ENCODE data around the gene DERA.

Gene DERA

DNA sequence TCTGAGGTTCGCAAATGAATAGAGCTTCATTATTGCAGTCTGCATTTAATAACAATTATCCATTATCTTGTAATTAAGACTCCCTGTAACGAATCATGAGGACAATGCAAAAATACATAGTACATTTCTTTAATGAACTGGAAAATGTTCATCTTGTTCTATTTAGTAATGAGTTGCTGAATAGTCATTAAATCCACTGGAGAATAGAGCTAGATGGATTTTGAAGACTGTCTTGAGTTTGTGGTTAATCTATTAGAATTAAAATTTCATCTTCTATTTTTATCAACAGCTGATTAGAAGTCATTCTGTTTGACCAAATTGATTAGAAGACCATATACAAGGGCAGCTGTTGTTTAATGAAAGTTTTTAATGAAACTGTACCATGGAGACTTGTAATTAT, 107.2 kb downstream of the DERA start:
- peaks cover 10% of the 10 kb centered on the region for H3K36me3 ChIP-seq (ENCODE audit: insufficient read depth, low read length)
- H2AFZ ChIP-seq (ENCODE audit: low read length) = no peak overlapping the region
- no peaks in the 10 kb centered on the region for H3F3A ChIP-seq (ENCODE audit: insufficient read depth, low read length)
- no peak overlapping the region for H3K27ac ChIP-seq (ENCODE audit: low read depth, low read length, poor library complexity, severe bottlenecking)
- no peak overlapping the region for H3K9ac ChIP-seq (ENCODE audit: low read length)
- H4K20me1 ChIP-seq (ENCODE audit: insufficient read depth, low read length) = no peaks in the 10 kb centered on the region
- H3K9me2 ChIP-seq (ENCODE audit: low read depth, low read length) = no peaks in the 10 kb centered on the region
- H3K27me3 ChIP-seq (ENCODE audit: insufficient read depth, low read length) = no peaks in the 10 kb centered on the region
- no peaks in the 10 kb centered on the region for H3K79me2 ChIP-seq (ENCODE audit: insufficient read depth, low read length)
- H3K4me2 ChIP-seq (ENCODE audit: low read length) = no peak overlapping the region
- H3K4me1 ChIP-seq (ENCODE audit: insufficient read depth, low read length, severe bottlenecking) = no peaks in the 10 kb centered on the region
- H3K4me3 ChIP-seq (ENCODE audit: low read depth, low read length, poor library complexity, severe bottlenecking) = no peak overlapping the region
- no peak for TF ChIP-seq EZH2 (IDR thresholded peaks at IDR 0.05; ENCODE audit: borderline replicate concordance, low read length)
- TF ChIP-seq, protein P1, sequence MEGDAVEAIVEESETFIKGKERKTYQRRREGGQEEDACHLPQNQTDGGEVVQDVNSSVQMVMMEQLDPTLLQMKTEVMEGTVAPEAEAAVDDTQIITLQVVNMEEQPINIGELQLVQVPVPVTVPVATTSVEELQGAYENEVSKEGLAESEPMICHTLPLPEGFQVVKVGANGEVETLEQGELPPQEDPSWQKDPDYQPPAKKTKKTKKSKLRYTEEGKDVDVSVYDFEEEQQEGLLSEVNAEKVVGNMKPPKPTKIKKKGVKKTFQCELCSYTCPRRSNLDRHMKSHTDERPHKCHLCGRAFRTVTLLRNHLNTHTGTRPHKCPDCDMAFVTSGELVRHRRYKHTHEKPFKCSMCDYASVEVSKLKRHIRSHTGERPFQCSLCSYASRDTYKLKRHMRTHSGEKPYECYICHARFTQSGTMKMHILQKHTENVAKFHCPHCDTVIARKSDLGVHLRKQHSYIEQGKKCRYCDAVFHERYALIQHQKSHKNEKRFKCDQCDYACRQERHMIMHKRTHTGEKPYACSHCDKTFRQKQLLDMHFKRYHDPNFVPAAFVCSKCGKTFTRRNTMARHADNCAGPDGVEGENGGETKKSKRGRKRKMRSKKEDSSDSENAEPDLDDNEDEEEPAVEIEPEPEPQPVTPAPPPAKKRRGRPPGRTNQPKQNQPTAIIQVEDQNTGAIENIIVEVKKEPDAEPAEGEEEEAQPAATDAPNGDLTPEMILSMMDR (IDR thresholded peaks at IDR 0.05; ENCODE audit: low read length) = no peak
- H3K9me3 ChIP-seq (ENCODE audit: low read length) = peaks cover 11% of the 10 kb centered on the region; the same call in 1 of the 2 replicates

DNA sequence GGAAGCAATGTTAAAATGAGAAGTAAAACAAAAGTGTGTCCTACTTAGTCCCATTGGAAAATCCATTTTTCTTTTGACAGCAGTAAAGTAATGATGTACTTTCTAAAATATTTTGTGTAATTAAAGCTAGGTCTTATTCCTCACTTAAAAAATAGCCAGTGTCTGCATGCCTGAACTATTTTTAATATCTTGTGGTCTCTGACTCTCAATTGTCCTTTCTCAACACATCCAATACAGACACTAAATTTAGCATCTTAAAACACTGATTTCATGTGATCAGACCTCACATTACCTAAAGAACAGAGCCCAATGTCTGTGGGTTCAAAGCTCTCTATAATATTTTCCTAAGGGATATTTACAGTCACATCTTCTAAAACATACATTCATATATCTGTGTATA, 108.0 kb downstream of the DERA start:
- Histone ChIP-seq H3K9me2 (ENCODE audit: low read depth, low read length) (no peaks in the 10 kb centered on the region), H3K9me3 (ENCODE audit: low read length) (peaks cover 9% of the 10 kb centered on the region; the same call in 1 of the 2 replicates), H3F3A (ENCODE audit: insufficient read depth, low read length) (no peaks in the 10 kb centered on the region), H3K4me1 (ENCODE audit: insufficient read depth, low read length, severe bottlenecking) (no peaks in the 10 kb centered on the region), H3K4me3 (ENCODE audit: low read depth, low read length, poor library complexity, severe bottlenecking) (no peak overlapping the region), H2AFZ (ENCODE audit: low read length) (no peak overlapping the region), H4K20me1 (ENCODE audit: insufficient read depth, low read length) (no peaks in the 10 kb centered on the region), H3K36me3 (ENCODE audit: insufficient read depth, low read length) (peaks cover 10% of the 10 kb centered on the region), H3K27ac (ENCODE audit: low read depth, low read length, poor library complexity, severe bottlenecking) (no peak overlapping the region), H3K9ac (ENCODE audit: low read length) (no peak overlapping the region), H3K27me3 (ENCODE audit: insufficient read depth, low read length) (no peaks in the 10 kb centered on the region), H3K4me2 (ENCODE audit: low read length) (no peak overlapping the region), H3K79me2 (ENCODE audit: insufficient read depth, low read length) (no peaks in the 10 kb centered on the region)
- TF ChIP-seq, protein P1 (IDR thresholded peaks at IDR 0.05; ENCODE audit: low read length) = no peak
- no peak for TF ChIP-seq EZH2 (IDR thresholded peaks at IDR 0.05; ENCODE audit: borderline replicate concordance, low read length)

DNA sequence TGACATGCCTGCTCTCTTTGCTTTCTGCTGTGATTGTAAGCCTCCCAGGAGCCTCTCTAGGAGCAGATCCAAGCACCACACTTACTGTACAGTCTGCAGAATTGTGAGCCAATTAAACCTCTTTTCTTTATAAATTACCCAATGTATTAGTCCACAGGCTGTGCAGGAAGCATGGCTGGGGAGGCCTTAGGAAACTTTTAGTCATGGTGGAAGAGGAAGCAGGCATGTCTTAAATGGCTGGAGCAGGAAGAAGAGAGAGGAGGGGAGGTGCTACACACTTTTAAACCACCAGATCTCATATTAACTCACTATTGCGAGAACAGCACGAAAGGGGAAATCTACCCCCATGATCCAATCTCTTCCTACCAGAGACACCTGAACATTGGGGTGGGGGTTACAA, 108.9 kb downstream of the DERA start:
- no peaks in the 10 kb centered on the region for H3K27me3 ChIP-seq (ENCODE audit: insufficient read depth, low read length)
- H3K9me3 ChIP-seq (ENCODE audit: low read length) = 0 out of 2 replicates have a peak, but pooled peaks cover 4% of the 10 kb centered on the region
- H3K79me2 ChIP-seq (ENCODE audit: insufficient read depth, low read length) = no peaks in the 10 kb centered on the region
- no peaks in the 10 kb centered on the region for H3K9me2 ChIP-seq (ENCODE audit: low read depth, low read length)
- peaks cover 10% of the 10 kb centered on the region for H3K36me3 ChIP-seq (ENCODE audit: insufficient read depth, low read length)
- no peaks in the 10 kb centered on the region for H3K4me1 ChIP-seq (ENCODE audit: insufficient read depth, low read length, severe bottlenecking)
- H3K4me3 ChIP-seq (ENCODE audit: low read depth, low read length, poor library complexity, severe bottlenecking) = no peak overlapping the region
- no peak overlapping the region for H3K27ac ChIP-seq (ENCODE audit: low read depth, low read length, poor library complexity, severe bottlenecking)
- TF ChIP-seq EZH2 (IDR thresholded peaks at IDR 0.05; ENCODE audit: borderline replicate concordance, low read length) = no peak
- TF ChIP-seq, protein P1 (IDR thresholded peaks at IDR 0.05; ENCODE audit: low read length) = no peak
- H3F3A ChIP-seq (ENCODE audit: insufficient read depth, low read length) = no peaks in the 10 kb centered on the region
- H3K4me2 ChIP-seq (ENCODE audit: low read length) = no peak overlapping the region
- no peaks in the 10 kb centered on the region for H4K20me1 ChIP-seq (ENCODE audit: insufficient read depth, low read length)
- no peak overlapping the region for H3K9ac ChIP-seq (ENCODE audit: low read length)
- H2AFZ ChIP-seq (ENCODE audit: low read length) = no peak overlapping the region

All from OCI-LY1 (cell line).